MCF 10A (cell line): Measurements from ENCODE around the gene KCNIP3. TPM values are rescaled to one million over a fixed set of nuclear protein-coding genes. Genes with fewer than 3 reads are reported as not detected.
A peak's percentile ranks its signal among the peaks of the same experiment; 100 is the strongest.

Source experiments
- BruUV-seq: library from RNA; stranded (reverse); fragments of 400-500 nt; replicated peaks from 2 replicates; lab custom pipeline; 2021; lab: Mats Ljungman, UMichigan
- CTCF ChIA-PET: fragments of 300-600 bp; sonication (Branson Sonifier 250); formaldehyde crosslinking; extraction: SDS; loops from one replicate; lab custom pipeline; 2021; ENCODE audit warnings: antibody characterized with exemption, inconsistent platforms; lab: Yijun Ruan, JAX
- POLR2A ChIA-PET: fragments of 300-600, 350-650 bp; sonication (Branson Sonifier 250); formaldehyde crosslinking; extraction: SDS; loops from one replicate; lab custom pipeline; 2020; ENCODE audit warnings: antibody characterized with exemption, inconsistent platforms; lab: Yijun Ruan, JAX
- DNase-seq: peaks from one replicate; pipeline ENCODE4 v3.0.0-alpha.2; 2018; ENCODE audit not compliant: unreplicated experiment
- H3K27ac Mint-ChIP-seq: one replicate; pipeline ENCODE4 v1.8.0; 2022; ENCODE audit warnings: mild to moderate bottlenecking, low read depth, mixed read lengths; ENCODE audit not compliant: unreplicated experiment
- H3K27me3 Mint-ChIP-seq: one replicate; pipeline ENCODE4 v1.8.0; 2022; ENCODE audit warnings: mixed read lengths; ENCODE audit not compliant: insufficient read depth, unreplicated experiment
- H3K36me3 Mint-ChIP-seq: one replicate; pipeline ENCODE4 v1.8.0; 2022; ENCODE audit warnings: mild to moderate bottlenecking, moderate library complexity, mixed read lengths; ENCODE audit not compliant: insufficient read depth, unreplicated experiment
- H3K4me1 Mint-ChIP-seq: one replicate; pipeline ENCODE4 v1.8.0; 2022; ENCODE audit warnings: mixed read lengths; ENCODE audit not compliant: insufficient read depth, unreplicated experiment
- H3K4me3 Mint-ChIP-seq: one replicate; pipeline ENCODE4 v1.8.0; 2022; ENCODE audit warnings: mild to moderate bottlenecking, moderate library complexity, mixed read lengths; ENCODE audit not compliant: unreplicated experiment
- H3K9me3 Mint-ChIP-seq: one replicate; pipeline ENCODE4 v1.8.0; 2022; ENCODE audit warnings: mixed read lengths; ENCODE audit not compliant: unreplicated experiment
- intact Hi-C: fragments of 100-400 bp; cut with micrococcal nuclease; formaldehyde crosslinking; loops from 2 replicates; pipeline ENCODE4 v1.14.1; 2022
- total RNA-seq: library from RNA; stranded (reverse); gene quantifications from 2 replicates; pipeline ENCODE4 v1.2.3, GENCODE V29; 2022
- TF ChIP-seq, protein P1 (sequence below): fragments of 200-600 bp; IDR thresholded peaks from one replicate; pipeline ENCODE4 v1.8.0; 2022; ENCODE audit warnings: antibody characterized with exemption, mild to moderate bottlenecking; ENCODE audit not compliant: unreplicated experiment

The KCNIP3 gene
- total RNA-seq, 1 experiment from 2014 or later = 15.6 TPM

DNA sequence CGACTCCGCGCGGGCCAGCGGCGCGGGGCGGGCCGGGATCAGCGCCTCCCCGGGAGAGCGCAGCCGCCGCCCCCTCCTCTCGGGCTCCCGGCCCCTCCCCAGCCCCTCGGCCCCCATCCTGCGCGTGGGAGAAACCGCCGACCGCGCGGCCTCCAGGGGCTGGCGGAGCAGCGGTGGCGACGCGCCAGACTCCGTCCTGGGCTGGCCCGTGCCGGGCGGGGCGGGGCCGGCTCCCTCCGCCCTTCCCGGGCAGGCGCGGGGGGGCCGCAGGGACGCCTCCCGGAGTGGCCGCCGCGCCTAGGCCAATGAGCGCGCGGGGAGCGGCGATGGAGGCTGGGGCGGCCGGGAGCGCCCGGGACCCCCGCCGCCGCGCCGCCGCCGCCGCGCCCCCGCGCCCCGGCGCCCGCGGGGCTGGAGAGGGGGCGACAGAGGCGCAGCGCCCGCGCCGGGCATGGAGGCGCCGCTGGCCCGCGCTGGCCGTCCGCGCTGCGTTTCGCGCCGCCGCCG lies 49.1 kb downstream of the KCNIP3 start:
- peak; percentile 69 for DNase-seq
- Mint-ChIP-seq H3K9me3 (no peaks in the 10 kb centered on the region), H3K27ac (peak overlapping the region; percentile 53), H3K27me3 (no peaks in the 10 kb centered on the region), H3K36me3 (no peaks in the 10 kb centered on the region), H3K4me3 (peak overlapping the region; percentile 84), H3K4me1 (peaks cover 24% of the 10 kb centered on the region)
- ChIA-PET CTCF (interaction anchor here (0.6 to 3.5 kb wide), 25 partner anchors 11 to 388 kb away, joined by 3 to 62 read pairs (median 8); partner anchors contain the start of gene FAHD2A), POLR2A (interaction anchor here (0.6 to 4.3 kb wide), 13 partner anchors 12 to 224 kb away, joined by 3 to 49 read pairs (median 4); partner anchors contain the start of gene PROM2)
- no TSS peak for BruUV-seq
- intact Hi-C loops = loop anchor here (5.0 kb wide), 1 partner anchor 381 kb away; no protein-coding TSS in a partner anchor
- TF ChIP-seq, protein P1, sequence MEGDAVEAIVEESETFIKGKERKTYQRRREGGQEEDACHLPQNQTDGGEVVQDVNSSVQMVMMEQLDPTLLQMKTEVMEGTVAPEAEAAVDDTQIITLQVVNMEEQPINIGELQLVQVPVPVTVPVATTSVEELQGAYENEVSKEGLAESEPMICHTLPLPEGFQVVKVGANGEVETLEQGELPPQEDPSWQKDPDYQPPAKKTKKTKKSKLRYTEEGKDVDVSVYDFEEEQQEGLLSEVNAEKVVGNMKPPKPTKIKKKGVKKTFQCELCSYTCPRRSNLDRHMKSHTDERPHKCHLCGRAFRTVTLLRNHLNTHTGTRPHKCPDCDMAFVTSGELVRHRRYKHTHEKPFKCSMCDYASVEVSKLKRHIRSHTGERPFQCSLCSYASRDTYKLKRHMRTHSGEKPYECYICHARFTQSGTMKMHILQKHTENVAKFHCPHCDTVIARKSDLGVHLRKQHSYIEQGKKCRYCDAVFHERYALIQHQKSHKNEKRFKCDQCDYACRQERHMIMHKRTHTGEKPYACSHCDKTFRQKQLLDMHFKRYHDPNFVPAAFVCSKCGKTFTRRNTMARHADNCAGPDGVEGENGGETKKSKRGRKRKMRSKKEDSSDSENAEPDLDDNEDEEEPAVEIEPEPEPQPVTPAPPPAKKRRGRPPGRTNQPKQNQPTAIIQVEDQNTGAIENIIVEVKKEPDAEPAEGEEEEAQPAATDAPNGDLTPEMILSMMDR = no peak

DNA sequence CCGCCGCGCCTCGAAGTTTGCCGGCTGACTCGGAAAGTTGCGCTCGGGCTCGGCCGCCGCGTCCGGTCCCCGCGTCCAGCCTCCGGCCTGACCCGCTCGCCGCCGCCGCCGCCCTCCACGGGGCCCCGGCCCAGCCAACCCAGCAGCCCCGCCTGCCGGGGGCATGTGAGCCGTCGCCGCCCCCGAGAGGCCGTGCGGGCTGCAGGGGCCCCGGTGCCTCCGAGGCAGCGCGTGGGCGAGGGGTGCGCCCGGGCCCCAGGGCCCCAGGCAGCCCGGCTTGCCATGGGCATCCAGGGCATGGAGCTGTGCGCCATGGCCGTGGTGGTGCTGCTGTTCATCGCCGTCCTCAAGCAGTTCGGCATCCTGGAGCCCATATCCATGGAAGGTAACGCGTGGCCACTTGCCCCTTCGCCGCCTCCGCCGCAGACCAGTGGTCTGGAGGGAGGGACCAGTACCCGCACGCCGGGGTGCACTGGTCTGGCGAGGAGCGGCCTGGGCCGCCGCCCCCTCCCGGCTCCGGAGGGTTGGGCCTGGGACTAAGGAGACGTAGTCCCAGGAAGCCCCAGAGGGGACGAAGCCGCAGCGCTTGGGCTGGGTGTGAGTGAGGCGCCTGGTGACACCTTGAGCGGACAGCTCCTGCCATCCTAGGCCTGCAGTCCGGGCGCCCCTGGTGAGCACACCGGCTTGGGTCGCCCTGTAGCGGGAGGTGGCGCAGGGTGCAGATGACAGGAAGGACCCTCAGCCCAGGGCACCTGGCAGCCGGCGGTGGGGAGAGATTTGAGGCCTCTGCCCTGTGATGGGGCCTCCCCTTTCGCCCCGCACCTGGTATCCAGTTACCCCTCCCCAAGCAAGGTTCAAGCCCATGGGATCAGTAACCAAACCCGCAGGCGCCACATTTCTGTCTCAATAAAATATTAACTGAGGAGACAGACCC lies 49.9 kb downstream of the KCNIP3 start:
- intact Hi-C loops = loop anchor here (5.0 kb wide), 1 partner anchor 380 kb away; no protein-coding TSS in a partner anchor

DNA sequence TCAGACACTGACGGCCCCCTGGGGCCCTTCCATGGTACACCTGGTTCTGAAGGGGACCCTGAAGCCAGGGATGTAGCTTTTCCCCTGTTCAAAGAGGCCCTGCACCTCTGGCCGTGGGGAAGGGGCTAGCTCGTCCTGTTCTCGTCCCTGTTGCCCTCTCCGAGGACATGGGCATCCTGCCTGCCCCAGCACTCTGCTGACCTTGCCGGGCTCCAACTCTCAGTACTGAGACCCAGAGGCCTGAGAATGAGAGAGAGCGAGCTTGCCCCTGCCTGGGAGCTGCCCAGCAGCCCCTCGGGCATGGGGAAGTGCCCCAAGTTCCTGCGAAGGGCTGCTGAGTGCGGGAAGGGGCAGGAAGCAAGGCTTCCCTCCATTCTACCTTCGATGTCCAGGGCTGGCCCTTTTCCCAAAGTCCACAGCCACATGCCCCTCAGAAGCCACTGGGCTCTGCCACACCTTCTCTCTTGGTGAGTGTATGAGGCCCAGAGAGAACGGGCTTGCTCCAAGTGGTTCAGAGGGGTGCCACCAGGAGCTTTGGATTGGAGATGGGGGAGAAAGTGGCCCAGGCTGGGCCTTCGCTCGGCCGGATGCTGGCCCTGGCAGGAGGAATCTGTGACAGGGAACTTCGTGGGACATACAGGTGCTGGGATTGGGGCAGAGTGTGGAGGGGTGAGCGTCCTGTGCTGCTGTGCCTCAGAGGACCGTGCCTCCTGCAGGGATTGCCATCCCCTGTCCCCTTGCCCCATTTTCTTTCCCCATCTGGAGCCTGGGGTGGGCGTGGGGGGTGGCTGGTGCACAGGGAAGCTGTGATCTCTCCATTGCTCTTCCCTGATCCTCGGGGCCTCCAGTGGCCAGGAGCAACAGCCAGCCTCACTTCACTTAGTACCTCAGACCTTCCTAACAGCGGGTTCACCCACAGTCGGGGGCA lies 50.8 kb downstream of the KCNIP3 start:
- BruUV-seq = TSS peak; percentile 29
- CTCF ChIA-PET = interaction anchor here (0.7 to 1.4 kb wide), 4 partner anchors 9 to 116 kb away, joined by 3 to 8 read pairs (median 6); no protein-coding TSS in a partner anchor

More for the DNA sequence above, 49.9 kb downstream of the KCNIP3 start:
- no peak overlapping the region for H3K27ac Mint-ChIP-seq
- no peaks in the 10 kb centered on the region for H3K27me3 Mint-ChIP-seq
- TF ChIP-seq, protein P1 = peak; percentile 3
- peak overlapping the region; percentile 84 for H3K4me3 Mint-ChIP-seq
- H3K9me3 Mint-ChIP-seq = no peaks in the 10 kb centered on the region
- H3K36me3 Mint-ChIP-seq = no peaks in the 10 kb centered on the region
- peaks cover 24% of the 10 kb centered on the region for H3K4me1 Mint-ChIP-seq
- BruUV-seq = no TSS peak
- no peak for DNase-seq
- ChIA-PET POLR2A (interaction anchor here (0.7 to 1.7 kb wide), 6 partner anchors 12 to 231 kb away, joined by 3 to 7 read pairs (median 4); partner anchors contain the start of gene FAHD2A), CTCF (interaction anchor here (0.7 to 1.4 kb wide), 4 partner anchors 12 to 613 kb away, joined by 3 to 8 read pairs (median 5); partner anchors contain the start of gene FAHD2A)

More for the DNA sequence above, 50.8 kb downstream of the KCNIP3 start:
- DNase-seq = no peak
- TF ChIP-seq, protein P1 = no peak
- intact Hi-C loops = loop anchor here (5.0 kb wide), 1 partner anchor 379 kb away; no protein-coding TSS in a partner anchor
- H3K27me3 Mint-ChIP-seq = no peaks in the 10 kb centered on the region
- H3K9me3 Mint-ChIP-seq = no peaks in the 10 kb centered on the region
- H3K27ac Mint-ChIP-seq = no peak overlapping the region
- H3K4me3 Mint-ChIP-seq = peak overlapping the region; percentile 84
- H3K4me1 Mint-ChIP-seq = peaks cover 20% of the 10 kb centered on the region
- no peaks in the 10 kb centered on the region for H3K36me3 Mint-ChIP-seq
- POLR2A ChIA-PET = interaction anchor here (0.9 to 1.7 kb wide), 3 partner anchors 11 to 55 kb away, joined by 4 to 7 read pairs (median 4); partner anchors contain the start of gene FAHD2A
